Measurements from ENCODE around the gene TAB2.

Gene TAB2

DNA sequence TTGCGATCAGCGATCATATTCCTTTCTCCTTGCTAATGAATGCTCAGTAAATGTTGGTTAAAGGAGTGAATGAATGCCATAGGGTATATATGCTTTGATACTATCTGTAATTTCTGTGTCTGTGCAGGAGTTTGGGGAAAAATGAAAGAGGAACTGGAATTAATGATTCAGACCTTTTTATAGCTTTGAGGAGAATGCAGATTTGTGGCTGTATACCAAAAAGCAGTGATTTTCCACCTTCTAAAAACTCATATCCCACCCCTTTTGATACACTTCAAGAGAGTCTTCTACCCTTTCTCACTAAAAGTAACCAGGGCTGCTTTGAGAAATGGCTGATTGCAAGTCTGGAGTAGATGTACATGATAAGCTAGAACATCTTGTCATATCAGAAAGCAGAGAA, 56.0 kb downstream of the TAB2 start:
- no peak for DNase-seq

DNA sequence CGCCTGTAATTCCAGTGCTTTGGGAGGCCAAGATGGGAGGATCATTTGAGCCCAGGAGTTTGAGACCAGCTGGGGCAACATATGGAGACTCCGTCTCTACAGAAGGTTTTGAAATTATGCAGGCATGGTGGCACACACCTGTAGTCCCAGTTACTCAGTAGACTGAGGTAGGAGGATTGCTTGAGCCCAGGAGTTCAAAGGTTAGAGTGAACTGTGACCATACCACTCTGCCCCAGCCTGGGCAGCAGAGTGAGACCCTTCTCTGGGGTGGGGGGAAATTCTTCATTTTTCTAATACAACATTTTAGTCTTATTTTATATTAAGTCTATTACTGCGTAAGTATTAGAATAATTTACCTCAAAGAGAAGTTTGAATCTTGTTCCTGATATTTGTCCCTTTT, 62.5 kb downstream of the TAB2 start:
- DNase-seq, result no peak

DNA sequence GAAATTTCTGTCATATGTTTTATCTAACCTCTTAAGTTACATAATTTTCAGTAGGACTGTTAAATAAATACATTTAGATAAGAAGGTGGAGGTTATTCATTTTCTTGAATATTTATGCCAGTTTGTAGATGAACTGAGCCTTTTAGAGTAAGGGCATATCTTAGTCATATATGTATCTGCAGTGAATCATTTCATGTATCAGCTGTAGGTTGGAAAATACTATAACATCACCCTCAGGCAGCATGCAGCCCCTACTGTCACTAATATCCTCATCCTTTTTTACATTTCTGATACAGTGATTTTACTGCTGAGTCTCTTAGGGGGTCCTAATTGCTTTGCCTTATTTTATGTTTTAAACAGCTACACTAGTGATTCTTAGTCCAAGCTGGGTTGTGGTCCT, 63.0 kb downstream of the TAB2 start:
- no peak for DNase-seq

DNA sequence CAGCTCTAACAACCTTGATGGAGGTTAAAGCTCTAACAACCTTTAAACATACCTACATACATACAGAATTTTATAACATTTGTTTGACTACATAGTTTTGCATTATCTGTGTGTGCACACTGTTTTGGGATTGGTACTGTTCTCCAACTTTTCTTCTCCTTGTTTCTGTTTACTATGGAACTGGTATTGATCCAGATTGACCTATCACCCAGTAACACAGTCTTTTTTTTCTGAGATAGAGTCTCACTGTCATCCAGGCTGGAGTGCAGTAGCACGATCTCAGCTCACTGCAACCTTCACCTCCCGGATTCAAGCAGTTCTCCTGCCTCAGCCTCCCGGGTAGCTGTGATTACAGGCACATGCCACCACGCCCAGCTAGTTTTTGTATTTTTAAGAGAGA, 65.9 kb downstream of the TAB2 start:
- DNase-seq, result no peak

DNA sequence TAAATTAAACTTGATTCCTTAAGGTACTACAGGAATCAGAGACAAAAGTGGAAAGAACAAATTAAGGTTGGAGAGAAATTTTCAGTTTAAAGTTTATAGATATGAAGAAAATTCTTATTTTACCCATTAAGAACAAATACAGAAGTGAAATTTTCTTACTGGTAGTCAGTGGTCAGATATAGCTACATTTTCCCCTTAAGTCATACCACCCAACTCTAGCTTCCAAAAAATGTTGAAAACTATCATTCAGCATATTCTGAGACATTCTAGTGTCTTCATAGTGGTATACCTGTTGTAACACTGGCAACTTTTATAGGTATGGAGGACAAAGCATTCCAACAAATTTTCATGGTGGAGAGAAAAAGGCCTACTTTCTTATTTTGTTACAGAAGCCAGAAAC, 67.0 kb downstream of the TAB2 start:
- no peak for DNase-seq

DNA sequence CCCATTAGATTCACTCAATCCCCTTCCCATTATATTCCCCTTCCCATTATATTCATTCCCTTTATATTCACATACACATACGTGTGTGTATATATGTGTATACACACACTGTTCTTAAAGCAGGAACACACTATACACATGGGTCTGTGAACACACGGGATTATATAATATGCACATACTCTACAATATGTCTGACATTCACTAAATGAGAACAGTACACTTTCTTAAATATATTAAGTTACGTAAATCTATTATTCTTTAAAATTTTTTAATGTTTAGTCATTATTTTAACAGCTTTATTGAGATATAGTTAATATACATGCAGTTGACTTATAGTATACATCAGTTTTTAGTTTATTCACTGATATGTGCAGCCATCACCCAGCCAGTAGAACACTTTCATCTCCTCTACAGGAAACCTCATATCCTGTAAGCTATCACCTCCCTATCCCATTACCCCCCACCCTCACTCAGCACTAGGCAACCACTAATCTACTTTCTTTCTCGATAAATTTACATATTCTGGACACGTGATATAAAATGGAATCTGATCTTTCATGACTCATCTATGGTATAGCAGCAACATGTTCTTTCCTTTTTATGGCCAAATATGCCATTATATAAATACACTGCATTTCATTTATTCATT, 68.6 kb downstream of the TAB2 start:
- no peak for DNase-seq

DNA sequence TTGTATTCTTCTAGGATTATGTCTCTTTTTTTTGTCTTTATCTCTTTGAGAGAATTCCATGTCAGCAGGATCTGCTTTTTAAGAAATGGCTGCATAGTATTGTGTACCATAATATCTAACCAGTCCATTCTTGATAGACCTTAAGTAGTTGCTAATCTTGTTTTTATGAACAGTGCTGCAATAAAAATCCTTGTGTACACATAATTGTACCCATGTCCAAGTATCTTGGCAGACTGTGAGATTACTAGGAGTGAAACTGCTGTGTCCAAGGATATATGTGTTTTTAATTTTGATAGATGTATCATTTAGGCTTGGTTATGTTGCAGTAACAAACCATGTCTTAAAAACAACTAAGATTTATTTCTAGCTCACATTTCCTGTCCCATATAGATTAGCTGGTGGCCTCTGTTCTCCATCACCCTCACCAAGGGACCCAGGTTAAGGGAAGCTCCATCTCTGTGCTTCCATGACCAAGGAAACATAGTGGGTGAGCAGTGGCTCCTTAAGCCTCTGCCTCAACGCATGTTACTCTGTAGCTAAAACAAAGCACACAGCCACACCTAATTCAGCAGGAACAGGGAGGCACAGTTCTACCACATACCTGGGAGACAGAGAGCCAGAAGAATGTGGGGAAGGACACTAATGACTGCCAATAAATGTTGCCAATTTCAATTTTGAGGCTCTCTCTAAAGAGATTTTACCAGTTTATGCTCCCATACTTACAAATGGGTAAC, 70.4 kb downstream of the TAB2 start:
- DNase-seq, result no peak

DNA sequence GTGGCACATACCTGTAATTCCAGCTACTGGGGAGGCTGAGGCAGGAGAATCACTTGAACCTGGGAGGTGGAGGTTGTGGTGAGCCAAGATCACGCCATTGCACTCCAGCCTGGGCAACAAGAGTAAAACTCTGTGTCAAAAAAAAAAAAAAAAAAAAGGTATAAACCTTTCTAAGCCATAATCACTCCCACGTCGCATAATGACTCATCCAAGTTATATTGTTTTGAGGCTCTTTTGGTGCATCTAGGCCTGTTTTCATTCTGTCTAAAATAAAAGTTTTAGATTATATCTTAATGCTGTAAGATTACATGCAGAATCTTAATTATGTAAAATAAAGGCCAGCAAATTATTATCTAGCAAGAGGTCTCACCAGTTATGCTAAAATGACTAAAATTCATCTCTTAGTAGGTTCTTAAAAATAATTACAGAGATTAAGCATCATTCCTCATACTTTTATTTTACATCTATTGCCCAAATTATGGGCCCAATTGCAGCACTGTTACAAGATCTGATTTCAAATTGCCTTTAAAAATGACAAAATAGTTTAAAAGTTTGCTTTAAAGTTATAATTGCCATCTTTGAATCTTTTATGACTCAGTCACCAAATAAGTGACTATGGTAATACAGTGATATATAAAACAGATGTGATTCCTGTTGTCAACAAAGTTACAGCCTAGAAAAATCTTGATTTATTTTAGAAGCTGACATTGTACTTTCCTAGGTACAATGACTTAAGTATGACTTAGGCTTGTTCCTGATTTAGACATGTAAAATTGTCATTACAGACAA, 72.2 kb downstream of the TAB2 start:
- DNase-seq, result no peak

DNA sequence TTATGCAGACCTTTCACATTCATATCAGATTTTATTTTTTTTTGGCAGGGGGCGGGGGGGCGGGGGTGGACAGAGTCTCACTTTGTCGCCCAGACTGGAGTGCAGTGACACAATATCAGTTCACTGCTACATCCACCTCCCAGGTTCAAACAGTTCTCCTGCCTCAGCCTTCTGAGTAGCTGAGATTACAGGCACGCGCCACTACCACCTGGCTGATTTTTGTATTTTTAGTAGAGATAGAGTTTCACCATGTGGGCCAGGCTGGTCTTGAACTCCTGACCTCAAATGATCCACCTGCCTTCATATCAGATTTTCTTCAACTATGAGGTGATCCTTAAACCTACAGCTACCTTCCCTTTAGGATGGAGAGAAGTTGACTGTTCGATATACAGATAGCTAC, 74.6 kb downstream of the TAB2 start:
- no peak for DNase-seq

DNA sequence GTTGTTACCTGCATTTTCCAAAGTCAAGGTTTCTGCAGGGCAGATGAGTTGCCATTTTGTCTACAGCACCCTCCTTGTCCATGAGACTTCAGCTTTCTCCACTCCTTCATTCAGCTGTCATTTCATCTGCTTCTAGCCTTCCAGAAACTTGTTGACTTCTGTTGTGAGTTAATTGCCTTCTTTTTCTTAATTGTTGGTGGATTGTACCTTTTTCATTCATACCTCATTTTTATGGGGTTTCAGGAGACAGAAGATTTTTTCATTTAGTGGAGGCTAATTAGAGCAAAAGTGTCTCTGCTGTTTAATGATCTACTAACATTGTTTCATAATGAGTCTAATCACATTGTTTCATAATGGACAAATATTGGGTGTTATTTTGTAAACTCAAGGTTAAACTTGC, 75.0 kb downstream of the TAB2 start:
- DNase-seq, result no peak

DNA sequence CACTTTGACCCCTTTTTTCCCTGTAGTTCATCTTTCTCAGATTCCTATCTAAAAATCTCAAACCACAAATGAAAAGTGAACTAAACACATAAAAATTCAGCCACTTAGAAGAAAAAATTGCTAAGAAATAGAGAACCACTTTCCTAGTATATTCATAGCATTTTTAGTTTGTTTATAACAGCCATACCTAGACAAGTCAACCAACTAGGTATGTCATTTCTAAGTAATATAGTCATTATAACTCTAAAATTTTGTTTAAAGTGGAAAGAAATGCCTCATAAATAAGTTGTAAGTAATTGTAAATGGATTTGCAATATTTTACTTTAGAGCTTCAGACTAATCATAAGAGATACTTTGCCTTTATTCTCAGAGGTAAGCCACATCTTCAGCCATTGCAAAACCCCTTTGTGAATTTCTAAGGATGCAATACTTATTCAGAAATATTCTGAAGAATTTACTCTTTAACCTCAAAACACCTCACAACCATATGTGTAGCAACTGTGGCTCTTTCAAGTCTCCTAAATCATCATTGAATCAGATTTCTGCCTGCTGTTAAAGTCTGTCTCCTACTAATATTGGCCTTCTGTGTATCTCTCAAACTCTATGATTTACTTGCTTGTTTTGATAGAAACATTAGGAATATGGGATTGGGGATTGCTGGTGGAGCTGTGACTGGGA, 75.6 kb downstream of the TAB2 start:
- no peak for DNase-seq

DNA sequence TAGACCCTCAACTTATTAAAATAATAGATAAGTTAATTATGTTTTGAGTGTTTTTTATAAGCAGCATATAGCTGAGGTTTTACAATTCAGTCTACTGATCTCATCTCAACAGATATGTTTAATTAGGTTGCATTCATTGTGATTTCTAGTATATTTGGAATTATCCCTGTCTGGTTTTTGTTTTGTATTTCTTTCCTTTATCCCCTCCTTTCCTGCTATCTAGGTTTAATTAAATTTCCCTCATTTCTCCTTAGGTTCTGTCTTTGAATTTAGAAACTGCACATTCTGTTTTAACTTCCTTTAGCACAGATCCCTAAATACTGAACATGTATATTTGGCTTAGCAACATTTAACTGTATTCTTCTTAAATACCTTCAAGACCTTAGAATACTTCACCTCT, 77.7 kb downstream of the TAB2 start:
- no peak for DNase-seq

DNA sequence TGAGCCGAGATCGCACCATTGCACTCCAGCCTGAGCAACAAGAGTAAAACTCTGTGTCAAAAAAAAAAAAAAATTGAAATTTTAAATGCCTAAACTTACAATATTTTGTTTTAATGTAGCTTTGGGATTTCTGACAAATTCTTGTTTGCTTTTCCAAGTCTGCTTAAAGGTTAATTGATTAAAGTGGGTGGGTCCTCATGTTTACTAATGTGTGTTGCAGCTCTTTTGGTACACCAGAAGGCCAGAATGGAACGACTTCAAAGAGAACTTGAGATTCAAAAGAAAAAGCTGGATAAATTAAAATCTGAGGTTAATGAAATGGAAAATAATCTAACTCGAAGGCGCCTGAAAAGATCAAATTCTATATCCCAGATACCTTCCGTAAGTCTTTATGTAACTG, 79.9 kb downstream of the TAB2 start:
- DNase-seq, result no peak

DNA sequence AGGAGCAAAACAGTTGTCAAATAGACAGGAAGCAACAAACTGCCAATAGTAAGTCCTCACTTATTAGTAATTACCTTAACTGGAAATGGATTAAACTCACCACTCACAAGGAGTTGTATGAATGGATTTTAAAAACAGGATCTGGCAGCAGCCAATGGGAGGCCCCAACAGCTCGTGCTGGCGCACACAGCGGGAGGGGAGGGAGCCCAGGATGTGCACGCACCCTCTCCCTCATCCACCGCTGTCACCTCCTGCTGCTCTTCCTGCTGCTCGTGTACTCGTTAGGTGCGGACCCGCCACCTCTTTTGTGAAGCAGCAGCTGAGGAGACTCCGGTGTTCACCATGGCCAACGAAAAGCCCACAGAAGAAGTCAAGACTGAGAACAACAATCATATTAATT, 82.5 kb downstream of the TAB2 start, which contains the start of gene SUMO4:
Gene SUMO4 (plus strand): TSS at position 213 of the 400 bp plus-strand sequence. CDS start 130 bp downstream, at position 343.
- DNase-seq, result no peak

DNA sequence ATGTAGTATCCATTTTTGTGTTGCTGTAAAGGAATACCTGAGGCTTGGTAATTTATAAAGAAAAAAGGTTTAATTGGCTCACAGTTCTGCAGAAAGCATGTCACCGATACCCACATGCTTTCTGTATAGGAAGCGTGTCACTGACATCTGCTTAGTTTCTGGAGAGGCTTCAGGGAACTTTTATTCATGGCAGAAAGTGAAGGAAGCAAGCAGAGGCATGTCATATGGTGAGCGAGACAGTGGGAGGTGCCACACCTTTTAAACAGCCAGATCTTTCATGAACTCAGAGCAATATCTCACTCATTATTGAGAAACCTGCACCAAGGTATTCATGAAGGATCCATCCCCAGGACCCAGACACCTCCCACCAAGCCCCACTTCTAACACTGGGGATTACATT, 86.0 kb downstream of the TAB2 start:
- DNase-seq, result no peak

DNA sequence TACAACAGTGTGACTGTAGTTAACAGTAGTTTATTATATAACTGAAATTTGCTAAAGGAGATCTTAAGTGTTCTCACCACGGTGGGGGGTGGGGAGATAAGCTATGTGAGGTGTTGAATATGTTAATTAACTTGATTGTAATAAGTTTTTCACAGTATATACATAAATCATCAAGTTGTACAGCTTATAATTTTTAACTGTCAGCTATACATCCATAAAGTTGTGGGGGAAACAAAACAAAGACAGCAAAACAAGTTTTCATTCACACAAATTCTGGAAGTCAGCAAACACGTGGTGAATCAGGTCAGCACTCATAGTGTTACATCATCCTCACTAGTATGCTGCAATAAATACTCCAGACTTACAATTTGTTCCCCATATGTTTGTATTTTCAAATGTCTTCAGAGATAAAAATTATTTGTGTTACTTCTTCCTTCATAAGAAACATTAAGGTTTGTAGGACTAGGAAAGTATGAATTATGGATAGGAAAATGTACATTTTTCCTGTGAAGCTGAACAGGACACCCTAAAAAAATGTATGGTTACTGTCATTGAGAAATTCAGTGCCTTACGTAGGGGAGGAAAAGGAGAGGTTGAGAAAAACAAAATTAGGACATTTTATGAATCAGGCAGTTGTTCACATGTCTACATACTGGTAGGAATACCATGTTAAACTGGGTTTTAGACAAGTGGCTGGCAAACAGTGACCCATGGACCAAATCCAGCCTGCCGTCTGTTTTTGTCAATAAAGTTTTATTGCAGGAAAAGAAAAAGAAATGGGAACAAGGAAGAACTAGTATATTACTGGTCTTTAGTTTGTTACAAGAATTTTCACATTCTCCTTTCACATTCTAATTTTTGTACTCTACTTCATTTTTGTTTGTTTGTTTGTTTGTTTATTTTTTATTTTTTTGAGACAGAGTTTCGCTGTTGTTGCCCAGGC, 88.6 kb downstream of the TAB2 start:
- DNase-seq, result no peak

DNA sequence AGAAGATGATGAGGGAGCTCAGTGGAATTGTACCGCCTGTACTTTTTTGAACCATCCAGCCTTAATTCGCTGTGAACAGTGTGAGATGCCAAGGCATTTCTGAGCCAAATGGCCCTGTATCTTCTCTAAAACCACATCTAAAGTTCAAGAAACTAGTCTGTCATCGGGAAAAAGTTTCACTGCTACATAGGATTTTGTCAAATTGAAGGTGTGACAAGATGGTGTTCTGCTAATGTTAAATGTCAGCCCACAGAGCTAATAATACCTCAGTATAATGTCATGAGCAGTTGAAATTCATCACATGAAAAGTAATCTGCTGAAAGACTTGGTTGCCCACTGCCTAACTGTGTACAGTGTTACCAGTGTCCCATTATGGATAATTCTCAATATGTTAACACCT, 92.1 kb downstream of the TAB2 start:
- no peak for DNase-seq

DNA sequence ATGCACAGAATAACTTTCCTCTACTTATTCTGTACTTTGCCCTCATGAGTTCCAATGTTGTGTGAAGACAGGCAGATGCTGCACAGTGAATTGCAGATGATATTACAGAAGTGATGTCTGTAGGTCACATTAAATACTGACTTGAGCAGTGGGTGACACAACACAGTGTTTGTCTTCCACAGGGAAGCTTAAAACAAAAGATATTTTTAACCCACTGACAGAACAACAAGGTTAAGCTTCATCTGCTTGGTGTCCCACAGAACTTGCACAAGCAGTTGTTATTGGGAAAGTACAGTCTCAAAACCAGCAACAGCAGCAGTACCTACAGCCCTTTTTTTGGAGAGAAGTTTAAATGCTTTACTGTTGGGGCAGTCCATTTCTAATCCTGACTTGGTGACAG, 93.0 kb downstream of the TAB2 start:
- DNase-seq, result no peak

DNA sequence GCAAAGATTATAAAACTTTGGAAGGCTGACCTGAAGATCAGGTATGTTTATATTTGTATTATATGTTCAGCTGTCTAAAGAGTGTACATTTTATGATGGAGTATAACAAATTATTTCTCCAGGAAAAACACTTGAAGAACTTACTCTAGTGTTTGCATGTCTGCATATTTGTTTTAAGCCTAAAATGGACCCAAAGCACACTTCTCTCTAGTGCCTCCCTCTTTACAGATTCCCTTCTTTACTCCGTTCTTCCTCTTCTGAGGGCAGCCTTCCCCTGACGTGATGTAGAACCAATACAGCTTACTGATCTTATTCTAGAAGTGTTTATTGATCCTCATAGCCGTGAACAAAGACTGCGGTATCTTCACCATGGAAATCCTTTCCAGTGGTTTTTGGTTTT, 96.5 kb downstream of the TAB2 start:
- no peak for DNase-seq

DNA sequence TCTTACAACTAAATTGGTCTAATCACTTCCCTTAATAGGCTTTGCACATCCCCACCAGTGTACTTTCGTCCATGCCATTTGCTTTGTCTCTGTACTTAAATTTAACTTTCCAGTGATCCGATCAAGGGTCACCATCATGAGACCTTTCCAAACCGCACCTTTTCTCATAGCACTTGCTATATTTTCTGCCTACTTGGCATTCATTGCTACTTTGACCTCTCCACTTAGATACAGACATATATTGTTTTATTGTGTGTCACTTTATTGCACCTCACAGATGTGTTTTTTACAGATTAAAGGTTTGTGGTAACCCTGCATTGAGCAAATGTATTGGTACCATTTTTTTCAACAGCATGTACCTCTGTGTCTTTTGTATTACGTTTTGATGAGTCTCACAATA, 97.3 kb downstream of the TAB2 start:
- no peak for DNase-seq

DNA sequence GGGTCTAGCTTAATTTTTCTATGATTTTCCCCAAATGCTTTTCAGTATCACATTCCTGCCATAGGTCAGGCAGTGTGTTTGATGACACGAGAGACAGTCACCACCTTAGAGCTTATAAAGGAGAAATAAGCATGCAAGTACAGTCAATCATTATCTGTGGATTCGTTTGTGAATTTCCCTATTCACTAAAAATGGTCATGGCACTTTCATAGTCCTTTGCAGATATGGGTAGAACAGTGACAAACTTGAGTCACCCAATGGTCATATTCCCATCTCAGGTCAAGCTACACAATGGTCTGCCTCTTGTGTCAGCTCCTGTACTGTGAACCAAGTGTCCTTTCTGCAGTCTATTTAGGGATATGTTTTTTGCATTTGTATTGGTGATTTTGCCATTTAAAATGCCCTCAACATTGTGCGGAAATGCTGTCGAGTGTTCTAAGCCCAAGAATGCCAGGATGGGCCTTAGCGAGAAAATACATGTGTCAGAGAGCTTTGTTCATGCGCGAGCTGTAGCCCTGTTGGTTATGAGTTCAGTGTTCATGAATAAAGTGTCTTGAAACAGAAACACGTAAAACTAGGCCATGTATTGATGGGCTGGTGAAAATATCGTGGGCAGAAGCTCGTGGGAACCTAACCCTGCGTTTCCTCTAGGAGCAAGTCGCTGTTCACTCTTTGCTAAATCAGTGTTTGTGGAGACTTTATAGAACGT, 102.3 kb downstream of the TAB2 start:
- no peak for DNase-seq

DNA sequence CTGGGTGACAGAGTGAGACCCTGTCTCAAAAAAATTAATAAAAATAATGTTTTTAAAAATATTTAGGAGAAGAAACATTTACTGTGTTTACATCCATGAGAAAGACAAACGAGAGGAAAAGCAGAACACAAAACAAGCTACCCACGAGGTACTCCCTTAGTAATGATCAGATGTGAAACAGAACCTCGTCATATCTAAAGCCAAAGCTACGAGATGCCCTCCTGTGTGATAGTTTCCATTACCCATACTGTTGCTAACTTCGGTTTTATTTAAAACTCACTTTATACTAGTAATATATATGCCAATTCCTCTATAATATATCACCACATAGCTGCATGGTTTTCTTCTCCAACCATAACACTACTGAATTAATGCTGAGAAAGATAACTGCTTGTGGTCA, 103.6 kb downstream of the TAB2 start:
- no peak for DNase-seq

Data from retina (tissue), 1 donor.